Stimulated activated CD8-positive, alpha-beta memory T cell treated with anti-CD3 and anti-CD28 coated beads, Interleukin-15, amount 100 ng/mL, for 48 hours (primary cell): ENCODE measurements around the gene DBX2.
"Not testable (repeated sequence)": the region's sequence is repeated elsewhere in the genome, so short reads cannot be mapped to it uniquely, and the experiment has no call there.

Source experiments
- DNase-seq, 2 donors: peaks; one replicate each; pipeline ENCODE4 v3.0.0-alpha.2; 2020; ENCODE audit warnings: low read depth in 2 of 2

DBX2 gene

DNA sequence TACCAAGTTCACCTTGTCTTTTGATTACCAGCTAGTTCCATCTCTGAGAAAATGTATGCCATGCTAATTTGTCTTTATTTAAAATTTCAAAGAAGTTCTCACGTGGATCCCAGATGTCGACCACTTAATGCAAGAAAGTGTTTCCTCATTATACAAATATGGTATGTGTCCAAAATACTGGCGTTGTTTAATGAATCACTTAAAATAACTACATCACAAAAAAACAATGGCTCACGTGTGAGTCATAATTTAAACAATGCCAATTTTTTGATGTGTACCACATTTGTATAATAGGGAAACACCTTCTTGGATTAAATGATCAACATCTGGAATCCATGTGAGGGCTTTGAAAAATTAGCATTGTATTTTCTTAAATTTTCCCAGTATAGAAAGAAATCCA, 40.8 kb downstream of the DBX2 start:
- no peak for DNase-seq

DNA sequence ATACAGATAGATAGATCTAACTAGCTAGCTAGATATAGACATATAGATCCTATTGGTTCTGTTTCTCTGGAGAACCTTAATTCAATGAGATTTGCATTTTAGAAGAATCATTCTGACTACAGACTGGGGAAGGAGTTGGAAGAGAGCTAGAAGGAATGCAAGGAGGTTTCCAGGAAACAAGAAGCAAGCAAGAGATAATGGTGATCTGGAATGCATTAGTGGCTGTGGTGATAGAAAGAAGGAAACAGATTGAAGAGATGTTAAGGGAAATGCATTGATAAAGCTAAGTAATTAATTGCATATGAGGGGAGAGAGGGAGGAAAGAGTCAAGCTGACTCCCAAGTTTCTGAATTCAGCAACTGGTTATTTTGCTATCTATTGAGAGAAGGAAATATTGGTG, 42.7 kb downstream of the DBX2 start:
- DNase-seq: no peak

DNA sequence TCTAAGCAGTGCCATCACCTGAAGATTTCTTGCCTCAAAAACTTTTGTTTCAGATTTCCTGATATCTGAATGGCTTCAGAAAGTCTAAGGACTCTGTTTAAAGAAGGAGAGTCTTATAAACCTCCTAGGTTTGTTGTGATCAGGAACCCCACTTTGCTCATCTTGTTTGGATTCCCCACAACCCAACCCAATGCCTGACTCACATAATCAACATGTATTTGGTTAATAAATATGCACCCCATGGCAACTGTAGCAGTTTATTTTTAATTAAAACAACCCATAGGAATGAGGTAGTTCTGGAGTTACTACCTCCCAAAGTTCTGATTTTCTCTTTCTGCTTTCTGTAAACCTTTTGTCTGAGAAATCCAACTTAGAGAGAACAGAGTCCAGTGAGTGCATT, 51.5 kb downstream of the DBX2 start:
- no peak for DNase-seq

DNA sequence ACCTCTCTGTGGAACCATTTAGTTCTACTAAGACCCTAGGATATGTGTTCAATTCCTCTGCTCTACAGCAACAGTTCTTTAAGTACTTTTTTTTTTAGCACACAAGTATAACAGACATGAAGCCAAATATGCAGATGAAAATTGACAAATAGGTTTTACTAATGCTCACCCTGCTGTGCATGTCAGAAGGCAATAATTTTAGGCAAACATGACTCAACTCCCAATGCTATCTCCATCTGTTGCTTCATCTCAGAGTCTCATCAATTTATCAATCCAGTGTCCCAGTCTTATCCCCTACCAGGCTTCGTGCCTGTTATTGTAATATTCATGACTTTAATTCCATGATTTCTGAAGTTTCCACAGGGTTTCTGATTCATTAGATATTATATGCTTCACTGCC, 57.7 kb downstream of the DBX2 start:
- no peak for DNase-seq

DNA sequence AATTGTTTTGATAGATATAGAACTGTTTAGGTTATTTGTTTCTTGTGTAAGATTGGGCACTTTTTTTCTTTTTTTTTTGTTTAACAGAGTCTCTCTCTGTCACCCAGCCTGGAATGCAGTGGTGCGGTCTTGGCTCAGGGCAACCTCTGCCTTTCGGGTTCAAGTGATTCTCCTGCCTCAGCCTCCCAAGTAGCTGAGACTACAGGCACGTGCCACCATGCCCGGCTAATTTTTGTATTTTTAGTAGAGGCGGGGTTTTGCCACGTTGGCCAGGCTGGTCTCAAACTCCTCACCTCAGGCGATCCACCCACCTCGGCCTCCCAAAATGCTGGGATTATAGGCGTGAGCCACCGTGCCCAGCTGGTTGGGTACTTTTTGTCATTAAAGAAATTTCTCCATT, 66.0 kb downstream of the DBX2 start:
- DNase-seq: not testable (repeated sequence)

DNA sequence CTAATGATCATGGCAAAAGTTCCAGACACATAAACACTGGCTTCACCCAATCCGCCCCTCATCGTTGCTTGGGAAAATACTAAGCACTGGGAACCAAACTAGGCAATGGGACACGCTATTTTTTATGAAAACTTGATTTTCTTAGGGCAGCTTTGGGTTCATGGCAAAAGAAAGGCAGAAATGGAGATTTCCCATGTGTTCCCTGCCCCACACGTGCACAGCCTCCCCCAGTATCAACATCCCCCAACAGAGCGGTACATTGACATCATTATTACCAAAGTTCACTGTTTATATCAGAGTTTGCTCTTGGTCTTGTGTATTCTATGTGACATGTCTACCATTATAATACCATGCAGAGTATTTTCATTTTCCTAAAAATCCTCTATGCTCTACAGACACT, 71.0 kb downstream of the DBX2 start:
- no peak for DNase-seq

DNA sequence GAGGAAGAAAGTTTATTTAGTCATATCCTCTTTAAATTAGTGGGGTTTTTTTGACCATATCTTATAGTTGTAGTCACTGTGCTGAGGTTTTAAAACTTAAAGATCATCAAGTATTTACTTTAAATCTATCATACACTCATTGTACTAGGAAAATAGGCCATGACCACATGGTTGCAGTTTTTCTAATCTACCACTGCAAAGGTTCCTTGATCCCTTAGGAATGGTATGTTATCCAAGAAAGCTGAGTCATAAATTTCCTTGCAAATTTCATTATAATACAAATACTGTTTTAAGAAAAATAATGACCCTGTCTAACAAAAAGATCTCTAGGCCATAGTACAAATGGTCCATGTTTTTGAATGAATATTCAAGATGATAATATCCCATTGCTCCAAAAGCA, 74.7 kb downstream of the DBX2 start:
- DNase-seq: no peak

DNA sequence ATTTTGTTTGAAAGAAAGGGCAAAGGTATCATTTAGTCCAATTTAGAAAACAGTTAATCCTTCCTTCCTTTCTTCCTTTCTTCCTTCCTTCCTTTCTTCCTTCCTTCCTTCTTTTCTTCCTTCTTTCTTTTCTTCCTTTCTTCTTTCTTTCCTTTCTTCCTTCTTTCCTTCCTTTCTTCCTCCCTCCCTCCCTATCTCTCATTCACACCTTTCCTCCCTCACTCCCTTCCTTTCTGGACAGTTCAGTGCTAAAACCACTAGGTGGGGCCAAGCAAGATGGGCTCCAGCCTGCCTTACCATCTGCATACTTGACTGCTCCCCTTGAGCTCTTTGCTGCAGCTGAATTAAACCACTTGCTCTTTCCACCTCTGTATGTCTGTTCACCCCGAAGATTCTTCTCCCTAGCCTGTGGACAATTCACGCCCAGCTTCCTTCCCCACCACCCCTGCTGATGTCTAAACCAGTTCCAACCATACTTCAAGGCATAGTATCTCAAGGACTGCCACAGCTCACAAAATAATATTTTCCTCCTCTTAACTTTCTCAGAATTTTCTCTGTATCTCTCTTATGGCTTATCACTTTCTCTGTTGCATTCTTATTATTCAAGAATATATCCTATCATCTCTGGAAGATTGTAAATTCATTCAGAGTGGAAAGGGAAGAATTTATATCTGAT, 78.0 kb downstream of the DBX2 start:
- no peak for DNase-seq

DNA sequence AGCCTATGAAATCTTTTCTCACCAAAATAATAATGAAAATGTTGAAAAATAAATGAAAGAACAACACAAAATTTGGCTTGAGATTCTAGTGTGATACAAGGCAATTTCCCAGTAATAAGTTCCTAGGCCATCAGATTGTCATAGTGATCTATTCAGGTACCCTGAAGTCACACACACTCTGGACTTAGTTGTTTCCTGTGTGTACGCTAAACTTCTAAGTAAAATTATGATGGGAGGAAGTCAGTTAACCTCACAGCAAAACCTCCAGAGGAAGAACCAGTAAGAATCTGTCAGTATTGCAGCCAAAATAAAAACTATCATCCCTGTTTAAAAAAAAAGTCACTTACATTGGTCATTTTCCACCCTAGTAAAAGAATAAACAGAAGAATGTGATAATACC, 81.9 kb downstream of the DBX2 start:
- no peak for DNase-seq
